BLaER1 treated with 17β-estradiol and CSF1 and Interleukin-3, amounts not matched to agents 10 nM and 100 nM (cell line): ENCODE results near the gene GLB1L.
"Not testable (repeated sequence)": the region's sequence is repeated elsewhere in the genome, so short reads cannot be mapped to it uniquely, and the experiment has no call there.

Experiments used
- H3K27ac ChIP-seq, 11 experiments: shearing (Covaris generic); formaldehyde crosslinking; 2 replicates each; pipeline ENCODE4 v1.8.1; 2022
- H3K27me3 ChIP-seq, 11 experiments: shearing (Covaris generic); formaldehyde crosslinking; 2 replicates each; pipeline ENCODE4 v1.8.1; 2022
- H3K36me3 ChIP-seq, 11 experiments: shearing (Covaris generic); formaldehyde crosslinking; 2 replicates each; pipeline ENCODE4 v1.8.1; 2022
- H3K4me1 ChIP-seq, 10 experiments: shearing (Covaris generic); formaldehyde crosslinking; 2 replicates each; pipeline ENCODE4 v1.8.1; 2022
- H3K4me2 ChIP-seq, 11 experiments: shearing (Covaris generic); formaldehyde crosslinking; 2 replicates each; pipeline ENCODE4 v1.8.1; 2022
- H3K4me3 ChIP-seq, 10 experiments: shearing (Covaris generic); formaldehyde crosslinking; 2 replicates each; pipeline ENCODE4 v1.8.1; 2022
- H3K9ac ChIP-seq, 11 experiments: shearing (Covaris generic); formaldehyde crosslinking; 2 replicates each; pipeline ENCODE4 v1.8.1; 2022
- H3K9me3 ChIP-seq, 11 experiments: shearing (Covaris generic); formaldehyde crosslinking; replicated peaks in 1 of 11; 2 replicates each; pipeline ENCODE4 v1.8.1; 2022
- H4K20me1 ChIP-seq, 11 experiments: shearing (Covaris generic); formaldehyde crosslinking; 2 replicates each; pipeline ENCODE4 v1.8.1; 2022
- Cebpa-rat ChIP-seq, 11 experiments: shearing (Covaris generic); IDR thresholded peaks; 2 replicates each; pipeline ENCODE4 v1.8.1; 2022

The GLB1L gene

DNA sequence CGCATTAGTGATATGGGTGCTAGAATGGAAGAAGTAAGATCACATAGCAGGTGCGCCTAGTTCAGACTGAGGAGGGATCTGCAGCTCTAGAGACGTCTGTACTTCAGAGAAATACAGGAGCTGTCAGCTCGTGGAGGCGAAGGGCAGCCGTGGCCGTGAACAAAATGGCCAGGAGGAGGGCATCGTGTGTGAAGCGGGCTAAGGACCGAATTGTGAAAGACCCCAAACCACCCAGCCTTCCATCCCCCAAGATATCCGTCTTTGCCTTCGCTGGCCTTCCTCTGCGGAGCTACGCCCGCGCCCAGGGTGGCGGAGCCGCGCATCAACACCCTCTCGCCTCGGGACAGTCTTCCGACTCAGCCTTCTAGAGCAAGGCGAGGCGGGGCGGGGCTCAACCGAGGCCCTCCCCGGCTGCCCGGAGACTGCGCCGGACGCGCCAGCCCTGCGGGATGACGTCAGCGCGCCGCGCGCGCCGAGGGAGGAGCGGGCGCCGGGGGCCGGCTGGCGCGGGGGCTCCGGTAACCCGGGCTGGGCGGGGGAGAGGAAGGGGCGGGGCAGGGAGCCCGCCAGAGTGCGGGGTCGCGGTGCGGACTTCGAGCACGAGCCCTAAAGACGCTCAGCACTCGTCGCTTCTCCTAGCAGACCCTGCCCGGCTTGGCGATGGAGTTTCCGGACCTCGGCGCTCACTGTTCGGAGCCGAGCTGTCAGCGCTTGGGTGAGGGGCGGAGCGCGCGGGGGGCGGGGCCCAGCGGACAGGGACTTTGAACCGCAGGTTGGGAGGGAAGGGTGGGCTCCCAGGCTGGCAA is 38.7 kb downstream of the GLB1L start, which contains the start of gene ZFAND2B:
Gene ZFAND2B, plus strand, starts transcription at position 455 of the 806 bp plus-strand sequence. Its CDS starts 206 bp downstream, at position 661.
- H3K9ac ChIP-seq = peak within 1 kb of the TSS; percentile 74 to 84 (median 77)
- H3K9me3 ChIP-seq = peaks cover 0 to 5% (median 0%) of the 10 kb centered on the region in 11 experiments; a peak in 2 of 22 replicates
- H3K4me3 ChIP-seq = peak within 1 kb of the TSS; percentile 51 to 74 (median 62)
- peak within 1 kb of the TSS; percentile 90 to 97 (median 95) for H3K4me2 ChIP-seq
- peaks cover 0 to 25% (median 6%) of the 10 kb centered on the region in 11 experiments; a peak in 9 of 22 replicates for H4K20me1 ChIP-seq
- H3K27me3 ChIP-seq = no peaks in the 10 kb centered on the region
- peaks cover 21 to 40% (median 32%) of the 10 kb centered on the region in 11 experiments; a peak in 21 of 22 replicates for H3K36me3 ChIP-seq
- peak within 1 kb of the TSS; percentile 65 to 81 (median 76) for H3K27ac ChIP-seq
- TF ChIP-seq Cebpa-rat (IDR thresholded peaks at IDR 0.05) = no peak
- peaks cover 40 to 51% (median 45%) of the 10 kb centered on the region in 10 experiments for H3K4me1 ChIP-seq

DNA sequence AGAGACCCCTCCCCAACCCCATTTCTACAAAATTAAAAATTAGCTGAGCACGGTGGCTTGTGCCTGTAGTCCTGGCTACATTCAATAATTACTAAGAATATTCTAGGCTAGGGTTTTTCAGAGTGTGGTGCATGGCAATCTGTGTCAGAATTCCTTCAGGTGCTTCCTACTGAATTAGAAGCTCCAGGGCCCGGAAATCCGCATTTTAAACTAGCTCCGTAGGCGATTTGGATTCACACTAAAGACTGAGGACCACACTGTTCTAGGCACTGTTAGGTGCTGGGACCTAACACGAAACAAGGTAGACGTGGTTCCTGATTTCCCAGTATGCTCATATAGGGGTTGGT is 39.3 kb downstream of the GLB1L start:
- H3K9ac ChIP-seq = peak overlapping the region; percentile 74 to 84 (median 77)
- peaks cover 21 to 34% (median 29%) of the 10 kb centered on the region in 11 experiments; a peak in 21 of 22 replicates for H3K36me3 ChIP-seq
- peak overlapping the region; percentile 66 to 96 (median 88) for H3K4me2 ChIP-seq
- peak overlapping the region; percentile 51 to 74 (median 62) for H3K4me3 ChIP-seq
- peaks cover 0 to 5% (median 0%) of the 10 kb centered on the region in 11 experiments; a peak in 2 of 22 replicates for H3K9me3 ChIP-seq
- H3K4me1 ChIP-seq = peaks cover 40 to 48% (median 44%) of the 10 kb centered on the region in 10 experiments
- no peak for TF ChIP-seq Cebpa-rat (IDR thresholded peaks at IDR 0.05)
- H3K27ac ChIP-seq = peak overlapping the region; percentile 37 to 81 (median 76)
- H4K20me1 ChIP-seq = peaks cover 0 to 25% (median 6%) of the 10 kb centered on the region in 11 experiments; a peak in 8 of 22 replicates
- no peaks in the 10 kb centered on the region for H3K27me3 ChIP-seq

DNA sequence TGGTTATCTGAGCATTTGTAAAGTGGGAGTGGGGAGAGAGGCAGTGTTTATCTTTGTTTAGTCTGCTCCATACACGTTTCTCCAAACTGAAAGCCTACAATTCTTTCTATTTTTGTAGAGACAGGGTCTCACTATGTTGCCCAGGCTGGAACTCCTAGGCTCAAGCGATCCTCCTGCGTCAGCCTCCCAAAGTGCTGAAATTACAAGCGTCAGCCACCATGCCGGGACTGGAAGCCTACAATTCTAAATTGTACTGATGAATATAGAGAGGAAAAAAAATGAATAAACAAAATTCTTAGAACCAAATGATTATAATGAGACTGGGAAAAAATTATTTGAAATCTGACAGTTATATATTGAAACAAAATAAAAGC is 40.1 kb downstream of the GLB1L start:
- Histone ChIP-seq H3K4me2 (no peak overlapping the region), H3K4me3 (no peak overlapping the region), H3K27me3 (no peaks in the 10 kb centered on the region), H4K20me1 (peaks cover 0 to 25% (median 6%) of the 10 kb centered on the region in 11 experiments; a peak in 8 of 22 replicates), H3K27ac (no peak overlapping the region), H3K9ac (no peak overlapping the region), H3K9me3 (peaks cover 0 to 5% (median 0%) of the 10 kb centered on the region in 11 experiments; a peak in 2 of 22 replicates), H3K4me1 (peaks cover 36 to 40% (median 39%) of the 10 kb centered on the region in 10 experiments), H3K36me3 (peaks cover 16 to 26% (median 21%) of the 10 kb centered on the region in 11 experiments; a peak in 21 of 22 replicates)
- TF ChIP-seq Cebpa-rat (IDR thresholded peaks at IDR 0.05) = no peak

DNA sequence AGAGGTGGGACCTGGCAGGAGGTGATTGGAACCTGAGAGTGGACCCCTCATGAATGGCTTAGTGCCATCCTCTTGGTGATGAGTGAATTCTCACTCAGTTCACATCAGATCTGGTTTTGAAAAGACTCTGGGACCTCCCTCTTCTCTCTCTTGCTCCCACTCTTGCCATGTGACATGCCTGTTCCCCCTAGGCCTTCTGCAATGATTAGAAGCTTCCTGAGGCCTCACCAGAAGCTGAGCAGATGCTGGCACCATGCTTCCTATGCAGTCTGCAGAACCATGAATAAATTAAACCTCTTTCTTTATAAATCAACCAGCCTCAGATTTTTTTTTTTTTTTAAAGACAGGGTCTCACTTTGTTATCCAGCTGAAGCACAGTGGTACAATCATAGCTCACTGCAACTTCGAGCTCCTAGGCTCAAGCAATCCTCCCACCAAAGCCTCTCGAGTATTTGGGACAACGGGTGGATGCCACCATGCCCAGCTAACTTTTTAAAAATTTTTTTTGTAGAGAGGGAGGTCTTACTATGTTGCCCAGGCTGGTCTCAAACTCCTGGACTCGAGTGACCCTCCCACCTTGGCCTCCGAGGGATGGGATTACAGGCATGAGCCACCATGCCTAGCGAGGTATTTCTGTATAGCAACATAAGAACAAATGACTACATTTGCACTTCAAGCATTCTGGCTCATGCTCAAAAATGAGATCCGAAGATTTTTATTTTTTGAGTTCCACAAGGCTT is 40.6 kb downstream of the GLB1L start:
- Histone ChIP-seq H3K4me1 (peaks cover 30 to 34% (median 33%) of the 10 kb centered on the region in 10 experiments), H3K9me3 (peaks cover 0 to 5% (median 0%) of the 10 kb centered on the region in 11 experiments; a peak in 2 of 22 replicates), H4K20me1 (peaks cover 0 to 25% (median 6%) of the 10 kb centered on the region in 11 experiments; a peak in 8 of 22 replicates), H3K27ac (no peak overlapping the region), H3K4me3 (no peak overlapping the region), H3K27me3 (no peaks in the 10 kb centered on the region), H3K9ac (no peak overlapping the region), H3K4me2 (no peak overlapping the region), H3K36me3 (peaks cover 13 to 21% (median 17%) of the 10 kb centered on the region in 11 experiments; a peak in 20 of 22 replicates)
- no peak for TF ChIP-seq Cebpa-rat (IDR thresholded peaks at IDR 0.05)

DNA sequence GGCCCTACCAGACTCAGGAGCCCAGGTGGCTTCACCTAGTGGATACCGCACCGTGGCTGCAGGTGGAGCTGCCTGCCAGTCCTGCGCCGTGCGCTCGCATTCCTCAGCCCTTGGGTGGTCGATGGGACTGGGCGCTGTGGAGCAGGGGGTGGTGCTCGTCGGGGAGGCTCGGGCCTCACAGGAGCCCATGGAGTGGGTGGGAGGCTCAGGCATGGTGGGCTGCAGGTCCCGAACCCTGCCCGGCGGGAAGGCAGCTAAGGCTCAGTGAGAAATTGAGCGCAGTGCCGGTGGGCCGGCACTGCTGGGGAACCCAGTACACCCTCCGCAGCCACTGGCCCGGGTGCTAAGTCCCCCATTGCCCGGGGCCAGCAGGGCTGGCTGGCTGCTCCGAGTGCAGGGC is 43.9 kb downstream of the GLB1L start:
- H3K4me2 ChIP-seq, H3K9me3 ChIP-seq, H3K36me3 ChIP-seq, H3K27me3 ChIP-seq, H3K4me1 ChIP-seq, H3K27ac ChIP-seq, H3K9ac ChIP-seq, H3K4me3 ChIP-seq, H4K20me1 ChIP-seq: not testable (repeated sequence)

DNA sequence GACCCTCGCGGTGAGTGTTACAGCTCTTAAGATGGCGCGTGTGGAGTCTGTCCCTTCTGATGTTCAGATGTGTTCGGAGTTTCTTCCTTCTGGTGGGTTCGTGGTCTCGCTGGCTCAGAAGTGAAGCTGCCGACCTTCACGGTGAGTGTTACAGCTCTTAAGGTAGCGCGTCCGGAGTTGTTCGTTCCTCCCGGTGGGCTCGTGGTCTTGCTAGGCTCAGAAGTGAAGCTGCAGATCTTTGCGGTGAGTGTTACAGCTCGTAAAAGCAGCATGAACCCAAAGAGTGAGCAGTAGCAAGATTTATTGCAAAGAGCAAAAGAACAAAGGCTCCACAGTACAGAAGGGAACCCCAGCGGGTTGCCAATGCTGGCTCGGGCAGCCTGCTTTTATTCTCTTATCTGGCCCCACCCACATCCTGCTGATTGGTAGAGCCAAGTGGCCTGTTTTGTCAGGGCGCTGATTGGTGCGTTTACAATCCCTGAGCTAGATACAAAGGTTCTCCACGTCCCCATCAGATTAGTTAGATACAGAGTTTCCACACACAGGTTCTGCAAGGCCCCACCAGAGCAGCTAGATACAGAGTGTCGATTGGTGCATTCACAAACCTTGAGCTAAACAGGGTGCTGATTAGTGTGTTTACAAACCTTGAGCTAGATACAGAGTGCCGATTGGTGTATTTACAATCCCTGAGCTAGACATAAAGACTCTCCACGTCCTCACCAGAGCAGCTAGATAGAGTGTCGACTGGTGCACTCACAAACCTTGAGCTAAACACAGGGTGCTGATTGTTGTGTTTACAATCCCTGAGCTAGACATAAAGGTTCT is 44.5 kb downstream of the GLB1L start:
- H3K4me3 ChIP-seq, H3K4me2 ChIP-seq, H3K27me3 ChIP-seq, H4K20me1 ChIP-seq, H3K4me1 ChIP-seq, H3K36me3 ChIP-seq, H3K27ac ChIP-seq, H3K9ac ChIP-seq, H3K9me3 ChIP-seq: not testable (repeated sequence)

DNA sequence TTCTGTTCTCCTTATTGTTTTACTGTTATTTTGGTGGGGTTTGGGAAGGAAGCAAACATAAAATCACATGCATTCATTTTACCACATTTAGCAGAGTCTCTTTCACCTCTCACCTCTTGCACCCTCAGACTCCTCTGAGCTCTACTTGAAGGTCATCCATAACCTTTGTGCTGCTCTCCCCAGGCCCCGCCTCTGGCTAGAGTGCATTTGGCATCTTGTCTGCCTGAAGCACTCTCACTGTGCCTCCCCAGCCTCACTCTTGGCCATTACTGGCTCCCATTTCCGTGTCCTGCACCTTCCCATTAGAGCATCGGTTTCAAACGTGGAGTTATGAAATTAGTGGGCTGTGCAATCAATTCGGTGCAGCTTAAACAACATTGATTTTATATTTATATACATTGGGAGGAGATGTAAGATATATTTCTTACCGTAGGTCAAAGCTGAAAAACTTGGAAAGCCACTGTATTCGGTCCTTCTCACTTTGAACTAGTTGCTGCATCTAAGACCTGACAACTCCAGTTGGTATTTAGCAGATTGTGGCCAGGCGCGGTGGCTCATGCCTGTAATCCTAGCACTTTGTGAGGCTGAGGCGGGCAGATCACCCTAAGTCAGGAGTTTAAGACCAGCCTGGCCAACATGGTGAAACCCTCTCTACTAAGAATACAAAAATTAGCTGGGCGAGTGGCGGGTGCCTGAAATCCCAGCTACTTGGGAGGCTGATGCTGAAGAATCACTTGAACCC is 45.6 kb downstream of the GLB1L start:
- Histone ChIP-seq H3K36me3 (no peaks in the 10 kb centered on the region), H3K9ac (no peak overlapping the region)

DNA sequence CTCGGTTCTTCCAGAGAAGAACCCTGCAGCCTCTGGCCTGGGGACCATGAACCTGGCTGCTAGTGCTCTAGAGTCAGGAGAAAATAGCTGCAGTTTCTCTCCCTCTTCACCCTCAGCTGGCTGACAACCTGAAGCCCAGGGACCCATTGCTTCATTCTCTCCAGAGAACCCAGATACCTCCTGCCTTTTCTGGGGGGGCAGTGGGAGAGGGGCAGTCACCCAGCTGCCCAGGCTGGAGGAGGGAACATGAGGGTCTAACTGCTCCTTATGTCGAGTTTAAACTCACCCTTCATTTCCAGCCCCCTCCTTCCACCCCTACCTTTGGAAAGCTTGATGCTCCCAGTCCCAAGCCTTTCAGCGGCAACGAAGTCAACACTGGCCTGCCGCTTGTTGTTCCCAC is 46.3 kb downstream of the GLB1L start:
- Histone ChIP-seq H3K27ac (no peak overlapping the region), H3K4me2 (no peak overlapping the region), H3K9me3 (0 out of 22 replicates have a peak, but pooled peaks cover 0 to 4% (median 0%) of the 10 kb centered on the region in 11 experiments), H3K4me3 (no peak overlapping the region), H3K27me3 (no peaks in the 10 kb centered on the region), H3K4me1 (no peaks in the 10 kb centered on the region; a peak in 1 of 20 replicates), H3K9ac (no peak overlapping the region), H3K36me3 (no peaks in the 10 kb centered on the region), H4K20me1 (no peaks in the 10 kb centered on the region)
- no peak for TF ChIP-seq Cebpa-rat (IDR thresholded peaks at IDR 0.05)

More for the DNA sequence above, 45.6 kb downstream of the GLB1L start:
- TF ChIP-seq Cebpa-rat (IDR thresholded peaks at IDR 0.05) = no peak
- Histone ChIP-seq H3K9me3 (peaks cover 0 to 4% (median 0%) of the 10 kb centered on the region in 11 experiments; a peak in 2 of 22 replicates), H3K27ac (no peak overlapping the region), H3K4me1 (no peaks in the 10 kb centered on the region; a peak in 1 of 20 replicates), H3K4me3 (no peak overlapping the region), H3K4me2 (no peak overlapping the region), H4K20me1 (no peaks in the 10 kb centered on the region), H3K27me3 (no peaks in the 10 kb centered on the region)
